Parathyroid adenoma (tissue), 2 donors: ENCODE results near the gene ATP1A1.

Experiments used
- H2AFZ ChIP-seq: fragments of 300-600 bp; sonication (generic); one replicate; pipeline ENCODE4 v1.7.0; 2017; ENCODE audit warnings: antibody characterized with exemption, mild to moderate bottlenecking
- H3K27ac ChIP-seq: fragments of 300-600 bp; sonication (generic); one replicate; pipeline ENCODE4 v1.7.0; 2017
- H3K27me3 ChIP-seq: fragments of 300-600 bp; sonication (generic); one replicate; pipeline ENCODE4 v1.7.0; 2017; ENCODE audit warnings: low read length; ENCODE audit not compliant: control insufficient read depth, insufficient read depth
- H3K36me3 ChIP-seq: fragments of 300-600 bp; sonication (generic); one replicate; pipeline ENCODE4 v1.7.0; 2017; ENCODE audit warnings: low read length; ENCODE audit not compliant: control insufficient read depth, insufficient read depth
- H3K4me1 ChIP-seq: fragments of 300-600 bp; sonication (generic); one replicate; pipeline ENCODE4 v1.7.0; 2017; ENCODE audit warnings: control low read depth
- H3K4me2 ChIP-seq: fragments of 300-600 bp; sonication (generic); one replicate; pipeline ENCODE4 v1.7.0; 2017; ENCODE audit warnings: low read length
- H3K4me3 ChIP-seq: fragments of 300-600 bp; sonication (generic); one replicate; pipeline ENCODE4 v1.7.0; 2017; ENCODE audit warnings: low read depth, low read length
- H3K79me2 ChIP-seq: fragments of 300-600 bp; sonication (generic); one replicate; pipeline ENCODE4 v1.7.0; 2017; ENCODE audit warnings: control low read depth
- H3K9ac ChIP-seq: fragments of 300-600 bp; sonication (generic); one replicate; pipeline ENCODE4 v1.7.0; 2017; ENCODE audit warnings: mild to moderate bottlenecking
- H3K9me3 ChIP-seq: fragments of 300-600 bp; sonication (generic); one replicate; pipeline ENCODE4 v1.7.0; 2017; ENCODE audit warnings: low read length; ENCODE audit not compliant: control insufficient read depth
- TF ChIP-seq, protein P1 (sequence below): fragments of 300-600 bp; sonication (generic); IDR thresholded peaks from one replicate; pipeline ENCODE4 v1.7.0; 2017; ENCODE audit warnings: antibody characterized with exemption, mild to moderate bottlenecking
- donor health status: primary hyperparathyroidism.

ATP1A1 gene

DNA sequence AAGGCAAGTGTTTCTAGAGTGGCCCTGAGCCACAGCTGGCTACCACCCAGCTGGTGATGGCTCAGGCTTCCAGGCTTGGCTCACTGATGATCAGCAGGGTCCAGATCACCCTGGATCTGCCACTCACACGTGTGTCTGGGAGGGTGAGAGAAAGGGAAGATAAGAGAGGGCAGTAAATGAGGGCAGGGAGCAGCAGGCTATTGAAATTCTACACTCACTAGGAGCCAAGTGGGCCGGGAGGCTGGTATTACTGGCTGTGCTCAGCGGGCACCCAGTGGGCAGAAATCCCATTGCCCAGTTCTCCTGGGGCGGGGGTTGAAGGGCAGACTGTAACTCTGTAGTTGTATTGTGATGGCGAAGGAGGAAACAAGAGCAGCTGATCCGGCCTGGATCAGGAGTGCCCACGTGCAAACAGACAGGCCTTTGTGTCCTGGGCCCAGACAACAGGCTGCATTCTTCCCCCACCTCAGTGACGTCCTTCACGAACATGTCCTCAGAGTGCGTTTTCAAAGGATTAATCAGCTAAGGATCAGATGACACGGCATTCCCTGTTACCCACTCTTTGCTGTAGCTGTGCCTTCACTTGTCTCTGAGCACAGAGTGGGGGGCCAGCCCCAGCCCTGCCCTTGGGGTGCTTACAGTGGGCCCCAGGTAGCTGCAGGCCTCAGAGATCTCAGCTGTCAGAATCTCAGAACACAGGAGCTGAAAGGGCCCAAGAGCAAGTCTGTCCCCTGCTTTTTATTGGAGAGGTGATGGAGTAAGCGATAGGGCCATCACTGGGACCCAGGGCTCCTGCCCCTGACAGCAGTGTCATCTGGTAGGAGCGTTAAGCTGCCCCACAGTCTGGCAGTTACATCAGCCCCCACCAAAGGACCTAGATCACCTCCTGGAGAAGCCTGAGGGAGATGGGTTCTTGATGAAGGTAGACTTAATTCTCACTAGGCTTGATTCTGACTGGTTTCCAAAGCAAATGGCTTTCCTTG, 60.5 kb downstream of the ATP1A1 start:
- H3K4me2 ChIP-seq = no peak overlapping the region
- H3K4me1 ChIP-seq = peaks cover 8% of the 10 kb centered on the region
- peak overlapping the region; percentile 39 for H3K27ac ChIP-seq
- H2AFZ ChIP-seq = peak overlapping the region; percentile 84
- no peaks in the 10 kb centered on the region for H3K9me3 ChIP-seq
- H3K4me3 ChIP-seq = no peak overlapping the region
- H3K79me2 ChIP-seq = no peaks in the 10 kb centered on the region
- H3K9ac ChIP-seq = no peak overlapping the region
- TF ChIP-seq, protein P1, sequence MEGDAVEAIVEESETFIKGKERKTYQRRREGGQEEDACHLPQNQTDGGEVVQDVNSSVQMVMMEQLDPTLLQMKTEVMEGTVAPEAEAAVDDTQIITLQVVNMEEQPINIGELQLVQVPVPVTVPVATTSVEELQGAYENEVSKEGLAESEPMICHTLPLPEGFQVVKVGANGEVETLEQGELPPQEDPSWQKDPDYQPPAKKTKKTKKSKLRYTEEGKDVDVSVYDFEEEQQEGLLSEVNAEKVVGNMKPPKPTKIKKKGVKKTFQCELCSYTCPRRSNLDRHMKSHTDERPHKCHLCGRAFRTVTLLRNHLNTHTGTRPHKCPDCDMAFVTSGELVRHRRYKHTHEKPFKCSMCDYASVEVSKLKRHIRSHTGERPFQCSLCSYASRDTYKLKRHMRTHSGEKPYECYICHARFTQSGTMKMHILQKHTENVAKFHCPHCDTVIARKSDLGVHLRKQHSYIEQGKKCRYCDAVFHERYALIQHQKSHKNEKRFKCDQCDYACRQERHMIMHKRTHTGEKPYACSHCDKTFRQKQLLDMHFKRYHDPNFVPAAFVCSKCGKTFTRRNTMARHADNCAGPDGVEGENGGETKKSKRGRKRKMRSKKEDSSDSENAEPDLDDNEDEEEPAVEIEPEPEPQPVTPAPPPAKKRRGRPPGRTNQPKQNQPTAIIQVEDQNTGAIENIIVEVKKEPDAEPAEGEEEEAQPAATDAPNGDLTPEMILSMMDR = no peak
- H3K36me3 ChIP-seq = no peaks in the 10 kb centered on the region
- no peaks in the 10 kb centered on the region for H3K27me3 ChIP-seq

DNA sequence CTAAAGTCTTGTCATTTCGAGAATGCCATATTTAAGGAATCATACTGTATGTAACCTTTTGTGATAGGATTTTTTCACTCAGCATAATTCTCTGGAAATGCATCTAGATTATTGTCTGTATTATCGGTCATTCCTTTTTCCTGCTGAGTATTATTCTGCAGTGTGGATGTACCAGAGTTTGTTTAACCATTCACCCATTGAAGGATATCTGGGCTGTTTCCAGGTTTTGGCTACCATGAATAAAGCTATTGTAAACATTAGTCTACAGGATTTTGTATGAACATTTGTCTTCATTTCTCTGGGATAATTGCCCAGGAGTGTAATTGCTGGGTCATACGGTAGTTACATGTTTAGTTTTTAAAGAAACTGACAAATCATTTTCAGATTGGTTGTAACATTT, 61.8 kb downstream of the ATP1A1 start:
- Histone ChIP-seq H3K4me3 (no peak overlapping the region), H3K4me2 (no peak overlapping the region), H3K27ac (no peak overlapping the region), H3K9ac (no peak overlapping the region), H2AFZ (no peak overlapping the region), H3K36me3 (no peaks in the 10 kb centered on the region), H3K79me2 (no peaks in the 10 kb centered on the region), H3K27me3 (no peaks in the 10 kb centered on the region), H3K9me3 (no peaks in the 10 kb centered on the region), H3K4me1 (peaks cover 8% of the 10 kb centered on the region)
- TF ChIP-seq, protein P1 = no peak

DNA sequence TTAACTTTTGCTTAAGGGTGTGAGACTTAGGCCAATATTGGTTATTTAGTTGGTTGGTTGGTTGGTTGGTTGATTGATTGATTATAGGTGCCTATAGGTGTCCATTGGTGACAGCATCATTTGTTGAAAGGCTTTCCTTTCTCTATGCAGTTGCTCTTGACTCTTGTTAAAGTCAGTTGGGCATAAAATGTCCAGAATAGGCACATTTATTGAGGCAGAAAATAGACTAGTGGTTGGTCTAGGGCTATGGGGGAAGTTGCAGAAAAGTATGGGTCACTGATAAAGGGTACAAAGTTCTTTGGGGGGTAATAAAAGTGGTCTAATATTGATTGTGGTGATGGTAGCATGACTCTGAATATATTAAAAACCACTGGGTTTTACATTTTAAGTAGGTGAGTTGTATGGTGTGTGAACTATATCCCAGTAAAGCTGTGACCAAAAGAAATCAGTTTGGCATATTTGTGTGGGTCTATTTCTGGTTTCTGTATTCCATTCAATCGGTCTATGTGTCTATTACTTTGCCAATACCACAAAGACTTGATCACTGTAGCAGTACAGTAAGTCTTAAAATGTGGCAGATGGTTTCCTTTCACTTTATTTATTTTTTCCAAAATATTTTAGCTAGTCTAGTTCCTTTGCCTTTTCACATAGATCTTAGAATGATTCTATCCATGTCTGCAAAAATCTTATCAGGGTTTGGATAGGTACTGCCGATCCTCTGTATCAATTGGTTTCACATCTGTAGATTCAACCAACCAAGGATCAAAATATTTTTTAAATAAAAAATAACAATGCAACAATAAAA, 63.0 kb downstream of the ATP1A1 start:
- no peak overlapping the region for H3K27ac ChIP-seq
- no peaks in the 10 kb centered on the region for H3K79me2 ChIP-seq
- no peaks in the 10 kb centered on the region for H3K36me3 ChIP-seq
- no peak overlapping the region for H2AFZ ChIP-seq
- no peaks in the 10 kb centered on the region for H3K27me3 ChIP-seq
- no peak overlapping the region for H3K4me2 ChIP-seq
- H3K4me1 ChIP-seq = peaks cover 8% of the 10 kb centered on the region
- no peak overlapping the region for H3K9ac ChIP-seq
- no peaks in the 10 kb centered on the region for H3K9me3 ChIP-seq
- no peak overlapping the region for H3K4me3 ChIP-seq
- TF ChIP-seq, protein P1 = no peak

DNA sequence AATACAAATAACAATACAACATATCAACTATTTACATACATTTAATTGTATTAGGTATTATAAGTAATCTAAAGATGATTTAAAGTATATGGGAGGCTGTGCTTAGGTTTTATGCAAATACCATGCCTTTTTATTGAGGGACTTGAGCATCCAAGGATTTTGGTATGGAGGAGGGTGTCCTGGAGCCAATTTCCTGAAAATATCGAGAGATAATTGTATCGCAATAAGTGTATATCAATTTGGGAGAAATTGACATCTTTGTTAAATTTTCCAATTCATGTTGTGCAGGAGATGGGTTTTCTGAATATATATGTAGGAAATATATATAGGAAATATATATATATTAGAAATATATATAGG, 63.5 kb downstream of the ATP1A1 start:
- Histone ChIP-seq H3K4me2 (no peak overlapping the region), H3K36me3 (no peaks in the 10 kb centered on the region), H2AFZ (no peak overlapping the region), H3K9ac (no peak overlapping the region), H3K4me3 (no peak overlapping the region), H3K27me3 (no peaks in the 10 kb centered on the region), H3K4me1 (peaks cover 8% of the 10 kb centered on the region), H3K9me3 (no peaks in the 10 kb centered on the region), H3K27ac (no peak overlapping the region), H3K79me2 (no peaks in the 10 kb centered on the region)
- TF ChIP-seq, protein P1 = no peak
